ENCODE measurements around the gene UGGT1.

Gene UGGT1

DNA sequence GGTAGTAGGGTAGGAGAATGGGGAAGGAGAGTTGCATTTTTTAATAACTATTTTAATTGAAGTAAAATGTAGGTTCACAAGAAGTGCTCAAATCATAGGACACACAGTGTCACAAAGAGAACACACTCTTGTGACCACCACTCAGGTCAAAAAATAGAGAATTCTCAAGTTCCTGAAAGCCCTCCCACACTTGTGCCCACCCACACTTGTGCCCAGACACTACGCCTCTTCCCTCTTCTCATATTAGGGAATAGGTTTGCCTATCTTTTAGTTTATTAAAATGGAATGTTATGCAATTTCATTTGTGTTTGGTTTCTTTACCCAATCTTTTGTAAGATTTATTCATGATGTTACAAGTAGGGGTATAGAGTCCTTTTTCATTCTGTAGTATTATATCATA is 67.2 kb downstream of the UGGT1 start:
- TF ChIP-seq, protein P1, sequence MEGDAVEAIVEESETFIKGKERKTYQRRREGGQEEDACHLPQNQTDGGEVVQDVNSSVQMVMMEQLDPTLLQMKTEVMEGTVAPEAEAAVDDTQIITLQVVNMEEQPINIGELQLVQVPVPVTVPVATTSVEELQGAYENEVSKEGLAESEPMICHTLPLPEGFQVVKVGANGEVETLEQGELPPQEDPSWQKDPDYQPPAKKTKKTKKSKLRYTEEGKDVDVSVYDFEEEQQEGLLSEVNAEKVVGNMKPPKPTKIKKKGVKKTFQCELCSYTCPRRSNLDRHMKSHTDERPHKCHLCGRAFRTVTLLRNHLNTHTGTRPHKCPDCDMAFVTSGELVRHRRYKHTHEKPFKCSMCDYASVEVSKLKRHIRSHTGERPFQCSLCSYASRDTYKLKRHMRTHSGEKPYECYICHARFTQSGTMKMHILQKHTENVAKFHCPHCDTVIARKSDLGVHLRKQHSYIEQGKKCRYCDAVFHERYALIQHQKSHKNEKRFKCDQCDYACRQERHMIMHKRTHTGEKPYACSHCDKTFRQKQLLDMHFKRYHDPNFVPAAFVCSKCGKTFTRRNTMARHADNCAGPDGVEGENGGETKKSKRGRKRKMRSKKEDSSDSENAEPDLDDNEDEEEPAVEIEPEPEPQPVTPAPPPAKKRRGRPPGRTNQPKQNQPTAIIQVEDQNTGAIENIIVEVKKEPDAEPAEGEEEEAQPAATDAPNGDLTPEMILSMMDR (IDR thresholded peaks at IDR 0.05; ENCODE audit: borderline replicate concordance, insufficient read depth, low read depth, low read length): no peak
- H3K4me3 ChIP-seq (ENCODE audit: low read depth, low read length): no peak overlapping the region

DNA sequence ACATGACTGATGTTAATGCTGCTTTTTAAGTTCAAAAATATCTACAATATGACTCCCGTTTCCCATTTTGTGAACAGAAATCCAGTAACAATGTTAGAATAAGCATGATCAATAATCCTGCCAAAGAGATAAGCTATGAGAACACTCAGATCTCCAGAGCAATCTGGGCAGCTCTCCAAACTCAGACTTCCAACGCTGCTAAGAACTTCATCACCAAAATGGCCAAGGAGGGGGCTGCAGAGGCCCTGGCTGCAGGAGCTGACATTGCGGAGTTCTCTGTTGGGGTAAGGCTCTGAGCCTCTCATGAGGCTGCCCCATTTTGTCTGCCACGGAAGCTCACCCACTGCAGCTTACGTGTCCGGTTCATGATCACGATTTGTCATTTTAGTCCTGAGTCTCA is 68.4 kb downstream of the UGGT1 start:
- H3K4me3 ChIP-seq (ENCODE audit: low read depth, low read length): no peak overlapping the region
- TF ChIP-seq, protein P1 (IDR thresholded peaks at IDR 0.05; ENCODE audit: borderline replicate concordance, insufficient read depth, low read depth, low read length): no peak

DNA sequence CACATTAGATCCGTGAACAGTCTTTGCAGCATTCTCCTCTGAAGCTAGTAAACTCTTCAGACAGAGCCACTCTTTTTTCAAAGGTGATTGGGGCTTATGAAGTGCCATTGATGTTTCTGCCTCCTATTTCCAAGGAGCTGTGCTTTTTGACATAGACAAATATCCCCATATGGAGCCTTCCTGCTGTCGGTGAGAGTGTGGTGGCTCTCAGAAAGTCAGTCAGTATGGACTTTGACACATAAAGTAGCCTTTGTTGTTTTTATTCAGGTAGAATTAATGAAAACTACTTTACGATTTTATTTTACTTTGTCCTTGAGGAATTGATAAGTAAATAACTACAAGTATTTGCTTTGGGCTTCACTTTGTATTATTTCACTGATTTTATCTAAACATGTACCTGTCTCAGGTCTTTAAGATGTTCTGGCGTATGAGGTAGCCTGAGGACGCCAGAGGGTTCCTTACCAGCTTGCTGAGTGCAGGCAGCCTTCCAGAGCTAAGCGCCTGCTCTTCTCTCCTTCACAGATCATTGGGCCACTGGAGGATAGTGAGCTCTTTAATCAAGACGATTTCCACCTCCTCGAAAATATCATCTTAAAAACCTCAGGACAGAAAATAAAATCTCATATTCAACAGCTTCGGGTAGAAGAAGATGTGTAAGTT is 69.7 kb downstream of the UGGT1 start:
- H3K4me3 ChIP-seq (ENCODE audit: low read depth, low read length): no peak overlapping the region
- TF ChIP-seq, protein P1 (IDR thresholded peaks at IDR 0.05; ENCODE audit: borderline replicate concordance, insufficient read depth, low read depth, low read length): no peak

DNA sequence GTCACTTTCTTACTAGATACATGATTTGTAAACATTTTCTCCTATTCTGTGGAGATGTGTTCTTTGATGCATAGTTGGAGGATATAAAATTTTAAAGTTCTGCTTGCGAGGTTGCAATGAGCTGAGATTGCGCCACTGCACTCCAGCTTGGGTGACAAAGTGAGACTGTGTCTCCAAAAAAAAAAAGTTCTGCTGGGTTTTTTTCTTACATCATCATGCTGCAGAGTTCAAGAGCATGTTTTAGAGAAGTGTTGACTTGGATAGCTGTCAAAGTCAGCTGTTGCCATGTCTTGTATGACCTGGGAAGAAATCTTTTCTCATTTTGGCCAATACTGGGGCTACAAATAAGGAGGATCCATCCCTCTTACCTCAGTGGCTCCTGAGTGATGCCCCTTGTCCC is 71.3 kb downstream of the UGGT1 start:
- TF ChIP-seq, protein P1 (IDR thresholded peaks at IDR 0.05; ENCODE audit: borderline replicate concordance, insufficient read depth, low read depth, low read length): no peak
- no peak overlapping the region for H3K4me3 ChIP-seq (ENCODE audit: low read depth, low read length)

DNA sequence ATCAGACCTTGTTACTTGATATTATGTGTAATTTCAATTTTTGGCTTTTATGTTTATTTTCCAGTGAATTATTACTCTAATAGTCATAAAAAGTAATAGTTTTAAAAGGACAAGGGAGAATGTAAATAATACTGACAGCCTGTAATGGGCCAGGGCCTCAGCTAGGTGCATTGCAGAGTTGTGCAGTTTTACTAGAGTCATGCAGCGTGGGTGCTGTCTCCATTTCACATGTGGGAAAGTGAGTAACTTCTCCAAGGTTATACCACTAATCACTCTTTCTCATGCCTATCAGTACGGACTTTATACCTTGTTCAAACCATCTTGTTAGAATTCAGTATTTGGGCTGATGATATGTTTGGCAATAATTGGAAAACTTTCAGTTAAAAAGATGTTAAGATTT is 73.3 kb downstream of the UGGT1 start:
- TF ChIP-seq, protein P1 (IDR thresholded peaks at IDR 0.05; ENCODE audit: borderline replicate concordance, insufficient read depth, low read depth, low read length): no peak
- H3K4me3 ChIP-seq (ENCODE audit: low read depth, low read length): no peak overlapping the region

DNA sequence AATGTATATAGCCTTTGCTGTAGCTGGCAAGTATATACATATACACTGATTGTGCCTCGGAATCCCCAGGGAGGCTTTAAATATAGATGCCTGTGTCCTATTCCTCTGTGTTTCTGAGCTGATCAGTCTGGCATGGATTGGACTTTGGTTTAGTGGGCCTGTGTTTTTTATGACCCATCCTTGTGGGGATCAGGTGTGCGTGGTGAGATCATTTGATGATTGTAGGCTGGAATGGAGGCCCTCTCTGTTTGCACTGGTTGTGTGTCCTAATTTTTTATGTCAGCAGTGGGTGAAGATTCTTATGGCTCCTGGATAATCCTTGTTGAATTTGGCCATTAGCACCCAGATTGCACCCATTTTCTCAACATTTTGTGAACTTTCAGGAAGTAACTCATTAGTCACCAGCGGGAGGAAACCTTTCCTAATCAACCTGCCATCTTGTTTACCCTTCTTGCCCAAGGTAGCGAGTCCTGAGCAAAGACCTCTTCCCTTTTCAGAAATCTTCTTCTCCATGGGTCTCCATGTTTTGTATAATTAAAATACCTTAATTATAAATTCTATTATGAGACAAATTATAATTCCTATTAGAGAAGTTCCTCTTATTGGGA is 75.8 kb downstream of the UGGT1 start:
- TF ChIP-seq, protein P1 (IDR thresholded peaks at IDR 0.05; ENCODE audit: borderline replicate concordance, insufficient read depth, low read depth, low read length): no peak

DNA sequence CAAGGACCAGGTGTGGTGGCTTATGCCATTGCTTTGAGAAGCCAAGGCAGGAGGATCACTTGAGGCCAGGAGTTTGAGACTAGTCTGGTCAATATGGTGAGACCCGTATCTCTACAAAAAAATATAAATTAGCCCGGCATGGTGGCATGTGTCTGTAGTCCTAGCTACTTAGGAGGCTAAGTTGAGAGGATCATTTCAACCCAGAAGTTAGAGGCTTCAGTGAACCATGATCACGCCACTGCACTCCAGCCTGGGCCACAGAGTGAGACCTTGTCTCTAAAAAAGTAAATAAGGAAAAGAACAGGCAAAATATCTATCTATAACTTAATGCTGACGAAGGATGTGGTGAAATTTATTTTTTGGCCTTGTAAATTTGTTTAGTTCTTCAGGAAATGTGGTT is 78.1 kb downstream of the UGGT1 start:
- TF ChIP-seq, protein P1 (IDR thresholded peaks at IDR 0.05; ENCODE audit: borderline replicate concordance, insufficient read depth, low read depth, low read length): no peak
- H3K4me3 ChIP-seq (ENCODE audit: low read depth, low read length): no peak overlapping the region

More for the DNA sequence above, 75.8 kb downstream of the UGGT1 start:
- H3K4me3 ChIP-seq (ENCODE audit: low read depth, low read length): no peak overlapping the region

All from GM12875 (cell line).